Fibroblast of the aortic adventitia (primary cell): ENCODE results near the gene SDK2. TPM values are rescaled to one million over a fixed set of nuclear protein-coding genes. Genes with fewer than 3 reads are reported as not detected.
"Not testable (repeated sequence)": the region's sequence is repeated elsewhere in the genome, so short reads cannot be mapped to it uniquely, and the experiment has no call there.

ENCODE experiments used
- DNase-seq: peaks from one replicate; pipeline ENCODE4 v3.0.0-alpha.2; 2010; ENCODE audit warnings: low read depth
- H3K4me3 ChIP-seq: 2 replicates; pipeline ENCODE4 v1.5.1; 2011; ENCODE audit warnings: low read depth, mild to moderate bottlenecking, control low read depth, low read length, moderate library complexity
- CTCF ChIP-seq: IDR thresholded peaks from 2 replicates; pipeline ENCODE4 v1.5.1; 2011; ENCODE audit warnings: mild to moderate bottlenecking, low read length, control low read depth, inconsistent platforms; ENCODE audit not compliant: insufficient read depth
- total RNA-seq: library from RNA; depleted of rRNA; stranded (reverse); fragments of >200 nt; gene quantifications from 2 replicates; pipeline ENCODE4 v1.2.3, GENCODE V29; 2012; ENCODE audit warnings: low replicate concordance

SDK2 gene
- total RNA-seq, 1 donor = not detected

DNA sequence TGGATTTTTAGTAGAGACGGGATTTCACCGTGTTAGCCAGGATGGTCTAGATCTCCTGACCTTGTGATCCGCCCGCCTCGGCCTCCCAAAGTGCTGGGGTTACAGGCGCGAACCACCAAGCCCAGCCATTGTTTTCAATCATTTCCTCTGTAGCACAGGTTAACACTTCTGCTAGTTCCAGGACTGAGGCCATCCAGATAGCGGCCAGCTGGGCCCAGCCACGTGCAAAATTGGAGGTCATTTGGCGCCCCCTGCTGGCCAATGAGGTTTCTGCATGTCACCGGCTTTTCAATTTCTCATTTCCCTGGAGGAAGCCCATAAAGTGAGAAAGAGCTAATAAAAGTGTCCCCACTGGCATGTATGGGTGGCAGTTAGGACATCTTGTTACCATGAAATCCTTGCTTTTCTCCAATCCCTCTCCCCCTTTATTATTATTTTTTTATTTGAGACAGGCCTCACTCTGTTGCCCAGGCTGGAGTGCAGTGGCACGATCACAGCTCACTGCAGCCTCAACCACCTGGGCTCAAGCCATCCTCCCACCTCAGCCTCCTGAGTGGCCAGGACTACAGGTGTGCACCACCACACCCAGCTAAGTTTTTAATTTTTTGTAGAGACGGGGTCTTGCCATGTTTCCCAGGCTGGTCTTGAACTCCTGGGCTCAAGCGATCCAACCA, 274.3 kb downstream of the SDK2 start:
- TF ChIP-seq CTCF = peak; percentile 75
- not testable (repeated sequence) for H3K4me3 ChIP-seq
- peak; percentile 78 for DNase-seq

GRCh38 chr17:73369111-73369521, 275.1 kb downstream of the SDK2 start:
- no peak overlapping the region for H3K4me3 ChIP-seq
- no peak for DNase-seq
- TF ChIP-seq CTCF = no peak

GRCh38 chr17:73368085-73368631, 276.1 kb downstream of the SDK2 start:
- no peak for DNase-seq
- no peak overlapping the region for H3K4me3 ChIP-seq

DNA sequence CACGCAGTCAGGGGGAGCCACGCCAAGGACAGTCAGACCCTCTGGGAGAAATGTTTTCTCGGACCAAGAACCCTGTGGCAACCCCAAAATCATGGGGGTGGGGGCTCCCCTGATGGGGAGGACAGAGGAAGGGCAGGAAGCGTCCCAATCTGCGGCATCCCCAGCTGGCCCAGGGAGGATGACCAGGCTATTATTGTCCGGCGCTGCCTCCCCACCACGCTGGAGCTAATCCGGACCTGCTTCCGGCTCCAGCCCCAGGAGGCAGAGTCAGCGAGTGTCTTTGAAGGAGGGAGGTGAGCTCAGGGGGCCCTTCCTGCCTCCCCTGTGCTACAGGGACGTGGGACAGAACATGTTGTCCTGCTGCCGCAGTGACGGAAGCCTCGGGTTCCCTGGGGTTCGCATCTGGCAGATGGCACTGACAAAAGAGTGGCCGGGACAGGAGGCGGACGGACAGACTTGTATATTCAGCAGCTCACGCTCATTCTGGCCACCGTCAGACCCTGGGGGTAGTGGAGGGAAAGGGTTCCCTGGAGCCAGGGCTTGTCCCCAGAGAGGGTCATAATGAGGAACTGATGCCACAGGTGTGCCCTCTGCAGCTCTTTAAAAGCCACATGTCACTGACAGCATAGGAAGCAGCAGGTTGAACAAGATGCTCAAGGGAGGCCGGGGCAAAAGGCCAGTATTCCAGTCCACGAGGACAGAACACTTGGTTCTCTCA, 278.2 kb downstream of the SDK2 start:
- TF ChIP-seq CTCF = no peak
- DNase-seq = no peak
- no peak overlapping the region for H3K4me3 ChIP-seq

More at GRCh38 chr17:73368085-73368631, 276.1 kb downstream of the SDK2 start:
- TF ChIP-seq CTCF = no peak

DNA sequence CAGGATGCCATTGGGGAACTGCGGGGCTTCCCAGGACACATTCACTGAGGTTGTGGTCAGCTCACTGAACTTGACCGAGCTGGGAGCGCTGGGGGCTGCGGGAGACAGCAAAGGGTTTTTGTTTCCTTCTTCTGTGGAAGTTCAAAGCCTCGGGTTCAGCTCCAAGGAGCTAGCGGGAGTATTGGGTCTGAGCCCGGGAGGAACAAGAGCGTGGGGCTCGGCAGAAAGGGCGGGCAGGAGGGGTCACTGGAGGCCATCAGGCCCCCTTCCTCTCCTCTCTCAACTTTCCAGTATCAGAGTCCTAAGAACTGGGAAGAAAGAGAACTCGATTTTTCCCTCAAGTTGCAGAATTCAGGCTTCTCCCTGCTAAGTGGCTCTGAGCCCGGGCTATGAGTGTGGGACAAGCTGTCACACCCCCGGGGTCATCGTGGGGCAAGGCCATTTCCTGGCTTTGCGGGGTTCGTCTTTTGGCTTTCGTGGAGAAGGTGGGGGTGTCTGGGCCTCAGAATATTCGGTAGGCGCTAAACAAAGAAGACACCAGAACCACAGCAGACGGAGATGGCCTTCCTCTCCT, 278.9 kb downstream of the SDK2 start:
- H3K4me3 ChIP-seq = no peak overlapping the region
- TF ChIP-seq CTCF = no peak
- DNase-seq = no peak

DNA sequence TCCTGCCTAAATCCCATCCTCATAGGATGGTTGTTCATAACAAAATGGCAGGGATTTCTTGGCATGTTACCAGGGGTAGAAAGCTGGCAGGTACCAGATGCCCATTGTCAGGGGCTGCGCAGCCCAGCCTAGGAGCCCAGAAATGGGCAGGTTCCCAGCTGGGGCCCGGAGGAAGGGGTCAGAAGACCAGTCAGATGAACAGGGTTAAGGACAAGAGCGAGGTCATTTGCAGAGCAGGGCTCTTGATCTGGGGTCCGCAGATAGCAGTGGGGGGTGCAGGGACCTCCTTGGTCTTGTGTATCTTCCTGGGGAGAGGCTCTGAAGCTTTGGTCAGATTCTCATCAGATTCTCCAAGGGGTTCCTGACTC, 280.1 kb downstream of the SDK2 start:
- H3K4me3 ChIP-seq = no peak overlapping the region
- DNase-seq = no peak
- no peak for TF ChIP-seq CTCF
